NCI-H748 (cell line): ENCODE measurements around the gene DAAM1.

Source experiments
- DNase-seq: peaks from one replicate; lab custom pipeline; 2025; ENCODE audit not compliant: unreplicated experiment; lab: John Stamatoyannopoulos, UW

Gene DAAM1

GRCh38 chr14:59254146-59254910, 65.9 kb downstream of the DAAM1 start:
- no peak for DNase-seq

- peak; percentile 24 for DNase-seq
These were observed 66.6 kb downstream of the DAAM1 start for GRCh38 chr14:59254911-59255545.

- no peak for DNase-seq
These were observed 67.9 kb downstream of the DAAM1 start for GRCh38 chr14:59256331-59256730.

- no peak for DNase-seq
These were observed 72.9 kb downstream of the DAAM1 start for GRCh38 chr14:59261334-59261733.

- DNase-seq, result peak; percentile 89
These were observed 74.4 kb downstream of the DAAM1 start for GRCh38 chr14:59262717-59263454.

- DNase-seq, result no peak
These were observed 77.3 kb downstream of the DAAM1 start for GRCh38 chr14:59265808-59266207.

GRCh38 chr14:59267046-59267445, 78.6 kb downstream of the DAAM1 start:
- no peak for DNase-seq

GRCh38 chr14:59268011-59268410, 79.5 kb downstream of the DAAM1 start:
- DNase-seq, result no peak

GRCh38 chr14:59268858-59269257, 80.4 kb downstream of the DAAM1 start:
- DNase-seq, result no peak

GRCh38 chr14:59269466-59269865, 81.0 kb downstream of the DAAM1 start:
- no peak for DNase-seq

- no peak for DNase-seq
These were observed 82.8 kb downstream of the DAAM1 start for GRCh38 chr14:59271256-59271655.

GRCh38 chr14:59271734-59272133, 83.3 kb downstream of the DAAM1 start:
- DNase-seq, result no peak

GRCh38 chr14:59272633-59273032, 84.2 kb downstream of the DAAM1 start:
- no peak for DNase-seq

GRCh38 chr14:59273737-59274136, 85.3 kb downstream of the DAAM1 start:
- no peak for DNase-seq

GRCh38 chr14:59274991-59275391, 86.5 kb downstream of the DAAM1 start:
- DNase-seq, result no peak

- no peak for DNase-seq
These were observed 87.2 kb downstream of the DAAM1 start for GRCh38 chr14:59275668-59276067.

- no peak for DNase-seq
These were observed 87.8 kb downstream of the DAAM1 start for GRCh38 chr14:59276235-59276634.

- DNase-seq, result no peak
These were observed 89.2 kb downstream of the DAAM1 start for GRCh38 chr14:59277659-59278058.

- DNase-seq, result no peak
These were observed 89.6 kb downstream of the DAAM1 start for GRCh38 chr14:59278111-59278510.

- DNase-seq, result no peak
These were observed 92.5 kb downstream of the DAAM1 start for GRCh38 chr14:59280961-59281360.

GRCh38 chr14:59281609-59282377, 93.3 kb downstream of the DAAM1 start:
- no peak for DNase-seq
